ENCODE data around the gene DNAJA3.

DNAJA3 gene

DNA sequence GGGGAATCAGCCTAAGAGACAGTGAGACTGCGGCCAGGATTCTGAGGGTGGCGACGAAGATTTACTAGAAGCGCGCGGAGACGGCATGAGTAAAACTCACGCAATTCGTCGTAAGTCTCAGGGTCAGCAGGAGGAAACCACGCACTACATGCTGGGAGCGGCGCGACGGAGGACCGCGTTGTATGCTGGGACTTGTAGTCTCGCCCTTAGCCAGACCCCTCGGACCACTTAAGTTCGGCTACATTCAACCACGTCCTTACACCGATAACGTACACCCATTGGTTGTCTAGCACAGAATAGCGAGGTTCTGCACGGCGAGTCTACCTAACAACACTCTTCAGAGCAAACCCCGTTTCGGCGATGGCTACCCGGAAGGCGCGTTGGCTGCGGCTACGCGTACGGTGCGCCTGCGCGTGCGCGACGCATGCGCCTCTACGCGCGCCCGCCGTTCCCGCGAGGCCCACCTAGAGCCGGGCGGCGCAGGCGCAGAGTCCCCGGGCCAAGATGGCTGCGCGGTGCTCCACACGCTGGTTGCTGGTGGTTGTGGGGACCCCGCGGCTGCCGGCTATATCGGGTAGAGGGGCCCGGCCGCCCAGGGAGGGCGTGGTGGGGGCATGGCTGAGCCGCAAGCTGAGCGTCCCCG lies at the start of gene DNAJA3:
Gene DNAJA3 (plus strand): TSS at position 491 of the 643 bp plus-strand sequence. CDS start 14 bp downstream, at position 505.
- DNase-seq = peak; percentile 79

- DNase-seq = no peak
Measured at GRCh38 chr16:4376126-4376892, 49.4 kb upstream of the DNAJA3 start.

DNA sequence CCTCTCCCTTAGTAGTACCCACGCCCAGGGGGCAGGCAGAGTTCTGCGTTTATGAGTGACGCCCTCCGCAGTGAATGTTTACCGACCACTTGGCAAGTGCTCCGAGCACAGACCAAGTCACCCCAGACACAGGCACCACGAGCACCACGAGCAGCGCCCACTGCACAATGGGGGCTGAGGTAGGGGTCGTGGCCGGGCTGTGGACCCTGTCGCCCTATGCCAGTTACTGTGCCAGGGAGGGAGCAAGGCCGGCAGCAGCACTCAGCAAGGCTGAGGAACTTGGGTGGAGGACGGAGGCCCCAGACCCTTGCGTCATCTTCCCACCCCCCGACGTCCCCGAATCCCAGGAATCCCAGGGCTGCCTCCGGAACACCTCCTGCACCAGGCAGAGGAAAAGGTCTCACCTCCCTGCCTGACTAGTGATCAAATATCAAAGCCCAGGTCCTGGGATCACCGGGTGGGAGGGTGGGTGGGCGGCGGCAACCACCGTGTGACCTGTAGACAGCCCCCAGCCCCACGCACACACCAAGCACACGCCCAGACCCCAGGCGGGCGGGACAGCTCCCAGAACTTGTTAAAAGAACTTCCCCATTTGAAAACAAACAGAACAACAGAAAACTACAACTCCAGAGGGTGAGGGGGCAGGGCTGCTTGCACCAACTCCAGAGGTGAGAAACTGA lies 48.6 kb upstream of the DNAJA3 start:
- DNase-seq = no peak

- DNase-seq = no peak
Measured at GRCh38 chr16:4377573-4378154, 48.0 kb upstream of the DNAJA3 start.

DNA sequence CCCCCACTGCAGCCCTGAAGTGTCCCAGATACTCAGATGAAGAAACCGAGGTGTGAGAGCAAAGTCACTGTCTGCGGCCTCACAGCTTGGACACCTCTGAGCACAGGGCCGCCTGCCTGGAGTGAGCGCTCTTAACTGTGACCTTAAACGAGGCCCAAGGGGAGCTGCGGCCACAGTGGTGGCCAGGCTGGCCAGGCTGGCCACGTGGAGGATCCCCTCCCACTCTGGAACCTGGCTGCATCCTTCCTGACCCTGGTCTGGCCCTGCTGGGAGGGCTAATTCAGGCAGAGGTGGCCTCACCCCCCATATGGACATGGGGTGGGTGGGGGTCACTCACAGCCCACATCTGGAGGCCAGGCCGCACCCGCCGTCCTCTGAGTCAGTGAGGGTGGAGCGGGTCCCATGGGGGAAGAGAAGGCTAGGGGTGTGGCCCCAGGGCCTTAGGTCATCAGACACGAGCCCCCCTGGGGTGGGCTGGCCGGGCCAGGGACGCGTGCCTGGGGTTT lies 47.5 kb upstream of the DNAJA3 start:
- DNase-seq = no peak

DNA sequence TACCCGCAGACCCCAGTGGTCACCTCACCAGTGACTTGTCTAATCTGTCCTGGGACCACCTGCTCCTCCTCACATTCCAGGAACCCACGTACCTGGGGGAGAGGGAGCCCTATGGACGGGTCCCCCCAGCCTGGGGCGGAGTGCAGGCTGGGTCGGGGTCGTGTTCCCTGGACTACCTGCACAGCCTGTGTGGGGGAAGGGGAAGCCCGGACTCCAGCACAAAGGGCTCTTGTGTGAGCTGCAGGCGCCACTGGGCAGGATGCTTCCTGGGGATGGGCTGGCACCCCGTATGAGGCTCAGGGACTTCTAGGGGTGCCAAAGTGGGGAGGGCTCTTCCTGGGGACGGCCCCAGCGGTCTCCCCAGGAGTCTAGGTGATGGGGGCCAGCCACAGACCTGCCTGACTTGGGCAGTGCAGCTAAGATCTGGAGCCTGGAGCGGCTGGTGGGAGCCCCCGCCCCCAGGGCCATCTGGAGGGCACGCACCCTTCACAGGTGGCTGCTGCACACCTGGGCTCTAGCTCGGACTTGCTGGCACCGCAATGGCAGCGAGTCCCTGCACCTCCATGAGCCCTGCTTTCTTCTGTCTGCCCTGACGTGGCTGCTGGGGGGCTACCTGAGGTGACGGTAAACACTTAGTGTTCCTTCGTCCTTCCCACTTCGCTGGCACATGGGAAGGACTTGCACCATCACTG lies 46.5 kb upstream of the DNAJA3 start:
- DNase-seq = no peak

GRCh38 chr16:4380119-4381063 lies 45.3 kb upstream of the DNAJA3 start:
- DNase-seq = no peak

DNA sequence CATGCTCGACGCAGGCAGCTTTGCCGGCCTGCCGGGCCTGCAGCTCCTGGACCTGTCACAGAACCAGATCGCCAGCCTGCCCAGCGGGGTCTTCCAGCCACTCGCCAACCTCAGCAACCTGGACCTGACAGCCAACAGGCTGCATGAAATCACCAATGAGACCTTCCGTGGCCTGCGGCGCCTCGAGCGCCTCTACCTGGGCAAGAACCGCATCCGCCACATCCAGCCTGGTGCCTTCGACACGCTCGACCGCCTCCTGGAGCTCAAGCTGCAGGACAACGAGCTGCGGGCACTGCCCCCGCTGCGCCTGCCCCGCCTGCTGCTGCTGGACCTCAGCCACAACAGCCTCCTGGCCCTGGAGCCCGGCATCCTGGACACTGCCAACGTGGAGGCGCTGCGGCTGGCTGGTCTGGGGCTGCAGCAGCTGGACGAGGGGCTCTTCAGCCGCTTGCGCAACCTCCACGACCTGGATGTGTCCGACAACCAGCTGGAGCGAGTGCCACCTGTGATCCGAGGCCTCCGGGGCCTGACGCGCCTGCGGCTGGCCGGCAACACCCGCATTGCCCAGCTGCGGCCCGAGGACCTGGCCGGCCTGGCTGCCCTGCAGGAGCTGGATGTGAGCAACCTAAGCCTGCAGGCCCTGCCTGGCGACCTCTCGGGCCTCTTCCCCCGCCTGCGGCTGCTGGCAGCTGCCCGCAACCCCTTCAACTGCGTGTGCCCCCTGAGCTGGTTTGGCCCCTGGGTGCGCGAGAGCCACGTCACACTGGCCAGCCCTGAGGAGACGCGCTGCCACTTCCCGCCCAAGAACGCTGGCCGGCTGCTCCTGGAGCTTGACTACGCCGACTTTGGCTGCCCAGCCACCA lies 44.4 kb upstream of the DNAJA3 start:
- no peak for DNase-seq

DNA sequence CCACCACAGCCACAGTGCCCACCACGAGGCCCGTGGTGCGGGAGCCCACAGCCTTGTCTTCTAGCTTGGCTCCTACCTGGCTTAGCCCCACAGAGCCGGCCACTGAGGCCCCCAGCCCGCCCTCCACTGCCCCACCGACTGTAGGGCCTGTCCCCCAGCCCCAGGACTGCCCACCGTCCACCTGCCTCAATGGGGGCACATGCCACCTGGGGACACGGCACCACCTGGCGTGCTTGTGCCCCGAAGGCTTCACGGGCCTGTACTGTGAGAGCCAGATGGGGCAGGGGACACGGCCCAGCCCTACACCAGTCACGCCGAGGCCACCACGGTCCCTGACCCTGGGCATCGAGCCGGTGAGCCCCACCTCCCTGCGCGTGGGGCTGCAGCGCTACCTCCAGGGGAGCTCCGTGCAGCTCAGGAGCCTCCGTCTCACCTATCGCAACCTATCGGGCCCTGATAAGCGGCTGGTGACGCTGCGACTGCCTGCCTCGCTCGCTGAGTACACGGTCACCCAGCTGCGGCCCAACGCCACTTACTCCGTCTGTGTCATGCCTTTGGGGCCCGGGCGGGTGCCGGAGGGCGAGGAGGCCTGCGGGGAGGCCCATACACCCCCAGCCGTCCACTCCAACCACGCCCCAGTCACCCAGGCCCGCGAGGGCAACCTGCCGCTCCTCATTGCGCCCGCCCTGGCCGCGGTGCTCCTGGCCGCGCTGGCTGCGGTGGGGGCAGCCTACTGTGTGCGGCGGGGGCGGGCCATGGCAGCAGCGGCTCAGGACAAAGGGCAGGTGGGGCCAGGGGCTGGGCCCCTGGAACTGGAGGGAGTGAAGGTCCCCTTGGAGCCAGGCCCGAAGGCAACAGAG lies 43.5 kb upstream of the DNAJA3 start:
- no peak for DNase-seq

- no peak for DNase-seq
Measured at GRCh38 chr16:4382795-4383357, 42.8 kb upstream of the DNAJA3 start.

DNA sequence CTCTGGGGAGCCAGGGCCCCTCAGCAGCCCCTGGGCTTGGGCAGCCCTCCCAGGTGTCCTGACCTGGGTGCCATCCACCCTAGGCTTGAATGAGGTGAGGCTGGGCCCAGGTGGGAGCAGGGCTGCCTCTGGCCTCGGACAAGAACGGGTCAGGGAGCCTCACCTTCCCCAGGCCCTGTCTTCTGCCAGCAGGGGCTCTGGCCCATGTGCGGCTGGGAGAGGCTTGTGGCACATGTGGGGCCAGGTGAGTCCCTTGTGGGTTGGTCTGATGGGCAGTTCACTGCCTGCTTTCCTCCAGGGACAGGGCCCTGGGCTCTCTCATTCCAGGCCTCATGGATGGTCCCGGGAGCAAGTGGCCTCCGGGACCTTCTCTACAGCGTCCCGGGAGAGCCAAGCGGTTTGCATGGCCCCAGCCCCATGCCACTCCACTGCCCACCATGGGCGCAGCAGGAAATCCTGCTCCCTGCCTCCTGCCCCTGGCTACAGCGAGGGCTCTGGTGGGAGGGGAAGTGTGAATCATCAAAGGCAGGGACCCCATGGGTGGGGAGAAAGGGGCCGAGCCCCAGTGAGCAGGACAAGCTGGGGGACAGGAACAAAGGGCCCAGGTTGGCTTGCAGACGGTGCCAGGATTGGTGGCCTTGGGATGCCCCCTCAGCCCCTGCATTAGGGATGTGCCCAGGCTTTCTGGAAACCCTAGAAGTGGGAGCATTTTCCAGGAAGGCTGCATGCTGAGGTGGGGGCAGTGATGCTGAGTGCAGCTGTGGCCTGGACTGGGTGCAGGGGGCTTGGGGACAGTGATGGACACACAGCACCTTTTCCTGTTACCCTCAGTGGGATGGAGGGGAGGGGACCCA lies 41.9 kb upstream of the DNAJA3 start:
- DNase-seq = no peak

DNA sequence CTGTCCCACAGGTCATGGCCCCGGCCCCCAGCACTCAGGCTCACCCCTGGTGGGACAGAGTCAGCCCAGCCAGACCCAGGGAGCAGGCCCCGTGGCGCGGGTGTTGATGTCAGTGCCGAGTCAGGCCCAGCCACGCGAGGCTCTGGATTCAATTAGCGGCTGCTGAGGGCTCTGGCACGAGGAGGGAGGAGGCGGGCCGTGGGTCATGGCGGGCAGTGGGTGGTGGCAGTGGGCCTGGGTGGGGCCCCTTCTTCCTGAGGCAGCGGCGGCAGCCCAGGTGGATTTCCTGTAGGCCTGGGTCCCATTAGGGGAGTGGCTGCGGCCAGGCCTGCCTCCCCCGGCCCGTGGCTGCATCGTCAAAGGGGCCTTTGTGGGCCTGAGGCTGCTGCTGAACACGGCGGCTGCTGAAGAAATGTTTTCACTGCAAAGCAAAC lies 41.1 kb upstream of the DNAJA3 start:
- DNase-seq = no peak

- DNase-seq = no peak
Measured at GRCh38 chr16:4385066-4385788, 40.4 kb upstream of the DNAJA3 start.

GRCh38 chr16:4385789-4386450 lies 39.7 kb upstream of the DNAJA3 start:
- DNase-seq = no peak

DNA sequence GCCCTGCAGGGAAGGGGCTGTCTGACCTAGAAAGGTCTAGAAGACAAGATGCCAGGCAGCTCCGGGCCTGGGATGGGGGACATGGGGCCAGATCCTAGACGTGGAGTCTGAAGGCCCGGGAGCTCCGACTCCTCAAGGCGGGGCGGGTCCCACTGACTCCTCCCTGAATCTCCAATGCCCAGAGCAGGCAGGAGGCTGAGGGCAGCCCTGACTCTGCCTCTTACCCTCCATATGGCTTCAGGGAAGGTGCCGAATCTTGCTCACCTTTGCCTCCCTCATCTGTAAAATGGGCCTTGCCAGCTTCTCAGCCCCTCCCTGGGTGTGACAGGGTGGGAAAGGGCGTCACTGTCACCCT lies 39.2 kb upstream of the DNAJA3 start:
- DNase-seq = no peak

DNA sequence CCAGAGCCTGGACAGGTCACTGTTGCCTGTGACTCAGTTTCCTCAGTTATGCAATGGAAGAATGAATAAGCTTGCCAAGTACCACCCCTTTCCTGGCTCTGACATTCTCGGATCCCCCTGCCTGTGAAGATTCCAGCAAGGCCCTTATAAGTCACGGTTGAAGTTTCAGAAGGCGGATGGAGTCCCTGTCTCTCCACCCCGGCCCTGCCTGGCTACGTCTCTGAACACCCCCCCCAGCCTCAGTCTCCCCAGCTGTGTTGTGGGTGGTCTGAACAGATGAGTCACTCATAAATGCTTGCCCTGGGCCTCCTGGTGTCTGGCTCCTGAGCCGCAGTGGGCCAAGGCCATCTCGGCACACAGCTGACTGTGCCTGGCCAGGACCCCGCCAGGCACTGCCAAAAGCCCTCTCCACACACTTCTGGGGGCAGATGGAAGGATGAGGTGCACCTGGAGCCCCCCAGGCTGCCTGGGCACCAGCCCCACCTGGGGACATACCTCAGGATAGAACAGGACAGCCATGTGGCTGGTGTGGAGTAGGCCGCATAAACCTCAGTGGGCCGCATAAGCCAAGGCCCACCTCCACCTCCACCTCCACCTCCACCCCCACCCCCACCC lies 38.6 kb upstream of the DNAJA3 start:
- DNase-seq = no peak

DNA sequence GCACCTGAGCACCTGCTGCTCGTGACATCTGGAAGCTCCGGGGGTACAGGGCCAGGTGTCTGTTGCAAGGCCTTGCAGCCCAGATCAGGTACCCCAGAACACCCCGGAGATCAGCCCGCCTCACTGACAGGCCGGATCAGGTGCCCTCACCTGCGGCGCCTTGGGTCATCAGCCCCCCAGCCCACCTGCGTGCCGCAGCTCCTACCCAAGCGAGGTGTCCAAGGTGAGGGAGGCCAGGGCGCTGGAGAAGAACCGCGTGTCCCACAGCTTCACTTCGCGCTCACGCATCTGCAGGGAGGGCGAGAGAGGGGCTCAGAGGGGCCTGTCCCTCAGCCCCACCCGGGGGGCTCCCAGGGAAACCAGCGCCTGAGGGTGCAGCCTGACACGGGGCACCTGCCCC lies 37.9 kb upstream of the DNAJA3 start:
- DNase-seq = no peak

Measured in NCI-H2081 treated with DMSO at 0.1 percent for 48 hours (cell line).